Activated CD4-positive, CD25-positive, alpha-beta regulatory T cell (primary cell): ENCODE measurements around the gene IL1RN.

Experiments
- DNase-seq, 4 experiments: peaks; one replicate each; lab custom pipeline; 2025; lab: John Stamatoyannopoulos, UW

The IL1RN gene

DNA sequence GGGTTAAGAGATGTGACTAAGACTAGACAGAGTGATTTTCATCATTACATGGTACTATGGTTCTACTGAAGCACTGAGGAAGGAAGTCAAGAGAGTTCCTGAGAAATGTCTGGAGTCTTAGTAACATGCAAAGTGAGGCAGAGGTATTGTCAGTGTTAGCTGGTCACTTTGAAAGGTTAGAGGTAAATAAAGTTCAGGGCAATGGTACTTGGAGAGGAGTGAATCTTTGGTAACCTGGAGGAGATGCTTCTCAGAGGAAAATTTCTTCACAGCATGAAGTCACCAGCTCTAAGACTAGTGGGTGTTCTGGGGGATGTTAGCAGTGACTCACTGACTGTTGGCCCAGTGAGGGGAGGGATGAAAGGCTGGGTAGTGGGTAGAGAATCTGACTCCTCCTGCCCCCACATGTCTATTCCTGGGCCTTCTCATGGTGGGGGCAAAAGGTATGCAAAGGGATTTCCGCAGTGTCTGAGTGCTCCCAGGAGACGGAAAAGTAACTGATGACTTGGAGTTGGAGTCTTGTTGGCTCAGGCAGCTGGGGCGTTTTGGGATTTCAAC lies 23.3 kb upstream of the IL1RN start:
- no peak for DNase-seq

DNA sequence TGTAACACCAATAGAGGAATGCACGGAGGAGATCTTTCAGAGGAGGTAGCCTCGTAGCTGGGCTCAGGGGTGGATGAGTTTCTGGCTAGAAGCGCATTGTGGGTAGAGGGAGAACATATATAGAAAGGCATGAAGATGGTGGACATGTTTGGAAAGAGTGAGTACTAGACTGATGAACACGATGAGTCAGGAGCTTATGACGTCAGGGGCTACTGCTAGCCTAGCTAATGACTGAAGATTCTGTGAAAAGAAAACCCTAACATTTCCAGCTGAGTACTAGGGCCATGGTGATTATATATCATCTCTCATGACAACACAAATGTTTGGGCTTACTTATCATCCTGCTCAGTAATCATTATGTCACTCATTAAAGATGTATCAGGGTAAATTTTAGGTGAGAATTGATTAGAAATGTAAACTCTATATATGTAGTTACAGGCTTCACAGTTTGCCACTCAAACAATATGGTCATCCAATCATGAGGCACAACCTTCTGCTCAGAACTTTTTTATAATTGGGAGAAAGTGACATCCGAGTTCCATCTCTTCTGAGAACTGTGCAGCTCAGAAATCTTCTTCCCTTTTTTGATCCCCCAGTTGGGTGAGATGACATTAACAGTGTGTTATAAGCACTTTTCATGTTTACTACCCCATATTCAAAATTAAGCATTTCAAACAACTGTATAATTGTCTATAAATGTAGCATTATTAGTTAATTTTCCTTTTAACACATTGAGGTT lies 22.2 kb upstream of the IL1RN start:
- DNase-seq = peak in 1 of 4 experiments; percentile 26

DNA sequence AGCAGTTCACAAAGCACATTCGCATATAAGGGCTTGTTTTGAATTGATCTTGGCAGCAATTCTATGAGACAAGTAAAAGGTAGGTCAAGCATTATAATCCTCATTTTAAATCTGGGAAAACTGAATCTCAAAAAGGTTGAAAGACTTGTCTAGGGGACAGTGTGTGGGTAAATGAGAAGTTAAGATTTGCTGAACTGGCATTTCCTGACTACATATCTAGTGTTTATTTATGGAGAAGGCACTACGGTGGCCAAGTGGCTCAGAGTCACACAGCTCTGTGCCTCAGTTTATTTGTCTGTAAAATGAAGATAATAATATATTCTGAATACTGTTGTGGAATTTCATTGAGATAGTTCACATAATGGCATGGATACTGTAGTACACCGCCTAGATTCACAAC lies 16.3 kb upstream of the IL1RN start:
- no peak for DNase-seq

DNA sequence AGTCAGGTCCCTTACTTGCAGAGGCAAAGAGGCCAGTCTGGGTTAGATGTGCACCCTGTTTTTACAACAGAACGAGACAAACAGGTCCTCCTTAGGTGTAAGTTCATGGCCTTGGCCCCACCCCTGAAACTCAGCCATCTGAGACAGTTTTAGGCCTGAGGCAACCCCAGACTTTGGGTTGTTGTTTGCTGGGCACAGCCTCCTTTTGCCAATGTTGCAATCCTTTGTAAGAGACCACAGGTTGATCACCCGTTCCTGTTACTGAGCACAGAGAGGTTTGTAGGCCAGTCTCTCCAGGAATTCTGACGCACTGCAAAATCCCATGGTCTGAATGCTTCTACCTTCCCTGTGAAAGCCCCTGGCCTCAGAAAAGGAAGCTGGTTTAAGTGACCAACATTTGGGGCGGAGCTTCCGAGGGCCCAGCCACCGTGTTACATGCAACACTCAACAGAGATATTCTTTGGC lies 15.5 kb upstream of the IL1RN start:
- no peak for DNase-seq

DNA sequence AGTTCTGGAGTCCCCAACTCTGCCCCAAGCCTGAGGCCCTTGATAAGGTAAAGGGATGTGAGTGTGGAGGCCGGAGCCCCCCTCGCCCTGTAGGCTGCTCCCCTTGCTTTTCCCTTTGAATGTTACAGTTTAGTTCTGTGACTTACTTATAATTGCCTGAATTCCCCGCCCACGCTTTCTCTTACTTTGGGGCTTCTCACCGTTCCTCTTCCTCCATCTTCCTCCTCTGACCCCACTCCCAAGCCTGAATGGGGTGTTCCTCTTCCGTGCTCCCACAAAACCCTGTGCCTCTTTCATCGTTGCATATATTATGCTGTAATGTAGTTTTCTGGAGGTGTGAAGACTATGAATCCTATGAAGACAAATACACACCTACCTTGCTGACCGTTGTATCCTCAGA lies 15.0 kb upstream of the IL1RN start:
- DNase-seq = no peak

DNA sequence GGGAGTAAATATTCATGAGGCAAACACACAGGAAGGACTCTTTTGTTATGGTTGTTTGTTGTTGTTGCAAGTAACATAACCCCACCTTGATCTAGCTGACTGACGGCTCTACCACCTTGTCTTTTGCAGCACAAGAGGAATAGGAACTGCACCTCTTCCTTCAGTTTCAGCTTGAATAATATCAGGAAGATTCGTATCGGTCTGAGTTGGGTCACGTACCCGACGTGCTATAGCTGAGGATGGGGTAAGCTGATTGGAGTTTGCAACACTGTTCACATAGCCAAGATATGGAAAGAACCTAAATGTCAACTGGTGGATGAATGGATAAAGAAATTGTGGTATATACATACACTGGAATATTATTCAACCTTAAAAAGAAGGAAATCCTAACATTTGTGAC lies 14.5 kb upstream of the IL1RN start:
- DNase-seq = no peak

DNA sequence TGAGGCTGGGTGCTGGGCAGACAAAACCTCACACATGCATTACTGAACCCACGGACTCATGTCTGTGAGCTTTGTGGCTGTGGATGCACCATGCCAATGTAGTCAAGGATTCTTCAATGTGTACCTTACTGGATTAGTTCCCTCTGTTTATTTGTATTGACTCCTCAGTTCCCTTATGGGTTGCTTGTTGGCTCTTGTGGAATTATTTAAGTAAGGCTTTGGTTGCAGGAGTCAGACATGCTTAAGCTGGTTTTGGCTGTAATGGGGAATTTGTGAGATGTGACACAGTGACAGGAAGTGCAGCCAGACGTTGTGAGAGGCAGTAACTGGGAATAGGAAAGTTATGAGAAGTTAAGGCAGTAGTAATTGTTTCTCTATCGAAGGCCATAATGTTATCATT lies 13.6 kb upstream of the IL1RN start:
- no peak for DNase-seq

DNA sequence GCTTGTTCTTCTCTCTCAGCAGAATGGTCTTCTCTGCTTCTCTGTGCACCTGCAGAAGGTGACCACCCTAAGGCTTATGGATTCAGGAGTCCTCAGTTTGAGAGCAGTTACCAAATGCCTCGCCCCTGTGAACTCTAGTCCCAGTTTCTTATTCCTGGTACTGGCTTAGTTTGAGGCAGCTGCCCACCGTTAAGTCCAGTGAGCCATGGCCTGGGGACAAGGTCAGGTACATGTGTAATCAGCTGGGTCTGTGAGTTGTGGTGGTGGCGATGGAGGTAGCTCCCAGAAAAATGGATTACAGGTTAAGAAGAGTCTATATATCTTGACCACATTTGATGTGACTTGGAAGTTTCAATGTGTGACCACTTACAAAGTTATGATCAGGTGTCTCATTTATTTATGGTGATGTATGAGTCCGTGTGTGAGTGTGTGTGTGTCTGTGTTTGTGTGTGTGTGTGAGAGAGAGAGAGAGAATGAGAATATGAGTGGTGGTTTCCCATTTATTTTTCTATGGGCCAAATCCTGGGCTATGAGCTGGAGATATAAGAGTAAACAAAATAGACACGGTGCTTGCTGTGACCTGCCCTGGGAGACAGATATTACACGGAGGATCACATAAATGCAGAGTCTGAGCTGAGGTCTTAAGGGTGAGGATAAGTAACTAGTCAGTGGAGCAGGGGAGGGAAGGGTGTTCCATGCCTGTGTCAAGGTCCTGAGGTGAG lies 13.0 kb upstream of the IL1RN start:
- DNase-seq = no peak

DNA sequence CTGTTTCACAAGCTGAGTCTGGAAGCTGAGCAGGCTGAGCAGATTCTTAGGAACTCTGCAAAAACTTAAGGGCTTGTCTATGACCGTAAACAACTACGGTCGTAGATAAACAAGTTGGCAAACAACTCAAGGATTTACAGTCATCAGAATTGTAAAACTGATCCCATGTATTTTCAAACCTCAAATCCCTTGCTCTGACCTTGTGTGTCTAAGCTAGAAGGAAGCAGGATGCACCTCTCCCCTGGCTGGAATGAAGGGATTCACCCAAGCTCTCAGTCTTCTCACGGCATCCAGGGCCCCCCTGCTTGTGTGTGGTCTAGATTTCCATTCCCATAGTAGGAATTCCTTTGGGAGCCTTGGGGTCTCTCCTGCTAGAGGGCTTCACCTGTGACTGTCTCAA lies 12.4 kb upstream of the IL1RN start:
- DNase-seq = no peak

DNA sequence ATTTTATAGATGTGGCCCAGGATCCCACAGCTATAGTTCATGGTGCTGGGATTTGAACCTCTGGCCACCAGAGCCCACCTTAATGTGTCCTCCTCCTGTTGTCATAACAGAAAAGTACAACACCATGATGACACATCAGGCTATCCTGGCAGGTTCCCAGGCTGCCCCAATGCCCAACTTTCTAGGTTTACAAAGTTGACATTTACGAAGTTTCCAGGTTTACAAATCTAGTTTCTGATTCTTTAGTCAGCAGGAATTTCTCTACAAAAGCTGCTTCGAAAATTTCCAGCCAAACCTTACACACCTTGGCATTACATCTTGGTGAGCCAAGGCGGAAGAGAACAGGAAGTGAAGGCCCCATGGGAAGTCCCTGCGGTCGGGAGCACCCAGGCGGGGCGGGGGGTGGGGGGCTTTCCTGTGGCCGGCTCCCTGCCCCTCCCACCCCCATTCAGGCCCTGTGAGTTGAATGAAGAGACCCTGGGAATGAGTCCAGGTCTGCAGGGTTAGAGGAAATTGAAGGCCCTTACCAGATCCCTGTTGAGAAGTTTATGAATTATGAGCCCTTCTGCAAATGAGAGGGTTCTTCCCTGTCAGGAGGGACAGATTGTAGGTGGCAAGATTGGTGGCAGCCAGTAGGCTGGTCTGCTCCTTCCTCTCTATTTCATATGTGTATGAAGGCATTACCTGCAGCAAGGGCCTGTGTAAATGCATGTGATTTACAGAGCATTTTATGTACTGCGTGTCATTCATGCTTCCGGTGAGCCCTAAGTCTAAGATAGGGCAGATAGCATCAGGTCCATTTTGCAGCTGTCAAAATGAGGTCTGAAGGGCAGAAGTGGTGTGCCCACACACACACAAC lies 11.1 kb upstream of the IL1RN start:
- DNase-seq = no peak

DNA sequence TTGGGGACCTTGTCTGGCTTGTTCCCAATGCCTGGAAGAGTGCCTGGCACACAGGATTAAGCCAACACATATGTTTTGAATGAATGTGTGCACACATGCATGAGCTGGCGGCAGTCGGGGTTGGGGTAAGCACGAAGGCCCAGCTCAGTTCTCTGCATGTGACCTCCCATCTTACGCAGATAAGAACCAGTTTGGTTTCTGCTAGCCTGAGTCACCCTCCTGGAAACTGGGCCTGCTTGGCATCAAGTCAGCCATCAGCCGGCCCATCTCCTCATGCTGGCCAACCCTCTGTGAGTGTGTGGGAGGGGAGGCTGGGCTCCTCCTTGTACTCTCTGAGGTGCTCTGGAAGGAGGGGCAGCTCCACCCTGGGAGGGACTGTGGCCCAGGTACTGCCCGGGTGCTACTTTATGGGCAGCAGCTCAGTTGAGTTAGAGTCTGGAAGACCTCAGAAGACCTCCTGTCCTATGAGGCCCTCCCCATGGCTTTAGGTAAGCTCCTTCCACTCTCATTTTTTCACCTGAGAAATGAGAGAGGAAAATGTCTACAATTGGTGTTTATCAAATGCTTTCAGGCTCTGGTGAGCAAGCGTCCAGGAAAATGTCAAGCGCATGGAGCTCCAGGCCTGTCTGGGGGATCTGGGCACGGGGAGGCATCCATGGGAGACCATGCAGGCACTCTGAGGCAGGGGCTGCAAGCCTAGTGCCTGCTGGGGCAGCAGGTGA lies 9.7 kb upstream of the IL1RN start:
- no peak for DNase-seq

DNA sequence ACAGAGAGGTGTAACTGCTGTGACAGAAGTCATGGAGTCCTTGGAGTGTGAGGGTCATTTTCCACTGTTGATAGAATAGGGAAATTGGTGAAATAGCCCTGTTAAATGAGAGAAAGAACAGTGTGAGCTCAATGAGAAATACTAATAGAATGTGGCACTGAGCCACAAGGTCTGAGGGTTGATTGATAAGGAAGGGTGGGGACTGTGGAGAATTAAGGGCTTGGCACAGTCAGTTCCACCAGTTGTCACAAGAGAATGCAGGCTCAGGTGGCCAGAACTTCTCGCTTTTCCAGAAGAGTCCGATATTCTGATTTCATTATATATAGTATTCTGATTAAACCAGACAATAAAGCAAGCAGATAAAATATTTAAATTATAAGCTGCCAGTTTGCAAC lies 9.1 kb upstream of the IL1RN start:
- DNase-seq = no peak

DNA sequence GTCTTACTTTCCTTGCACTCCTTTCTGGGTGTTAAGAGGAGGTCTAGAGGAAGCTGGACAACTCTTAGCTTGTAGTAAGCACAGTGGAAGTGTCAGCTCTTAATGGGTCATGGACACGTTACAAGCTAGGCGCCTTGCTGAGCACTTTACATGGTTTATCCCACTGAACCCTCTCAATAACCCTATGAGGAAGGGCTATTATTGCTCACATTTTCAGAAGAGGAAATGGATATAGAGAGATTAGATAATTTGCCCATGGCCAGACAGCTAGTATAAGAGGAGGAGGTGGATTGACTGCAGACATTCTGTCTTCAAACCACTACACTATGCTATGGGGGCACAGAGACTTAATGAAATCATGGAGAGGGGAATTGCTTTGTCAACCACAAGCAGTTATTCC lies 8.3 kb upstream of the IL1RN start:
- DNase-seq = no peak

DNA sequence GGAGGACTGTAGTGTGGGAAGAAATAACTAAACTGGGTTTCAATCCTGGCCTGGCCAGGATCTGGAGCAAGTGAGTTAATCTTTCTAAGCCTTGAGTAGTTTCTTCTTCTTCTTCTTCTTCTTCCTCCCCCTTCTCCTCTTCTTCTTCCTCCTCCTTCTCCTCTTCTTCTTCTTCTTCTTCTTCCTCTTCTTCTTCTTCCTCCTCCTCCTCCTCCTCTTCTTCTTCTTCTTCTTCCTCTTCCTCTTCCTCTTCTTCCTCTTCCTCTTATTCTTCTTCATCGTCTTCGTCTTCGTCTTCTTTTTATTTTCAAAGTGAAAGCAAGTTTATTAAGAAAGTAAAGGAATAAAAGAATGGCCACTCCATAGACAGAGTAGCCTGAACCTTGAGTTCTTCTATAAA lies 6.5 kb upstream of the IL1RN start:
- no peak for DNase-seq

DNA sequence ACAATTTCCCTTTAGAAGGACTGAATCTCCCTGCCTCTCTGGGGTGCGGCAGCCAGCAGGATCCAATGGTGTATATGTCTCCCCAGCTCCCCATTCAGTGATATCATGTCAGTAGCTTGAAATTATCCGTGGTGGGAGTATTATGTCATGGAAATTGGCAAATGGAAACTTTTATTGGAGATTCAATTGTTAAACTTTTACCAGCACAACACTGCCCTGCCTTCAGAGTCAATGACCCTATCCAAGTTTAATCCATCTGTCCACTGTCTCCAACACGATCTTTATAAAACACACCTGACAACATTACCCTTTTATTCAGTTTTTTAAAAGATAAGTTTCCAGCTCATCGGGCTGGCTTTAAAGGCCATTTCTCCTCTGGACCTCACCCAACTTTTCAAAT lies 5.0 kb upstream of the IL1RN start:
- DNase-seq = no peak

DNA sequence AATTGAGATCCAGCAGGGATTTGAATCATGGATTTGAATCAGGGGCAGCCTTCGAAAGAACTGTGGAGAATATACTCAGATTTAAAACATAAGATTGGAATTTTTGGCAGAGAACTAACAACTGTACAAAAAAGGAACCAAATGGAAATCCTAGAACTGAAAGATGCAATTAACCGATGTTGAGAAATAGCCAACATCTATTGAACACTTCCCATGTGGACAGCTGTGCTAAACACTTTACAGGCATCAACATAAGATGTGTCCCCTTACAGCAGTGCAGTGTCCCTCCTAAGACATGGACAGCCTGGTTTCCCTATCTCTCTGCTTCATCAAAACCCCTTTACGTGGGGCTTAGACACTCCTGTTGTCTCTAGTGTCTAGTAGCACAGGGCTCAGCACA lies 3.7 kb upstream of the IL1RN start:
- no peak for DNase-seq

DNA sequence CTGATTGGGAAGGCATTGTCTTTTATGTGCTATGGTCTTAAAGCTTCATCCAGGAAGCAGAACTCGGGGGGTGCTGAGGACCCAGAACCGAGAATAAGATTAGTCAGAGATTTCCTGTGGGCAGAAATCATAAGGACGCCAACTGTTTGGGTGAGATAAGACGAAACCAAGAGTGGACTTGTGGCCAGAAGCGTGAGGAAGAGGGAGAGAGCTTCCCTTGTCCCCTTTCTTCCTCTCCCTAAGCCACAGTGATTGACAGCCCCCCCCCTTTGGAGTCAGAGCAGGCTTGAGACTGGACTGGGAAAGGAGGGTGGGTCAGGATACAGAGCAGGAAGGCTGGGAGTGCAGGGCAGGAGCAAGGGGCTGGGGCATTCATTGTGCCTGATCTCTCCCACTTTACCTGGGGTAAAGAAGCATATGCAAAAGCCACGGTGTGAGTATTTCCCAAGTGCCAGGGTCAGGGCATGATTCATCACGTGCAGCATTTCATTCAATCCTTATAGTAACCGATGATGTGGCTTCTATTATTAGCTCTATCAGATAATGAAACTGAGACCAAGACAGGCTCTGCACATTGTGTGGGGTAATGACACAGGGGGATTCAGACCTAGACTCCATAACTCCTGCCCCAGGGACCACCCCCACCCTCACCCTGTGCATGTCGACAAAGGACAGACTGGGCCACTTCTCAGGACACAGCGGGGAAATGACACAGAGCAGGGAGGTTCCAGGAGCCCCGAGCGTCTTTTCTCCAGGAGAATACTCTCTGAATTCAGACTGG lies 3.0 kb upstream of the IL1RN start:
- DNase-seq = no peak

DNA sequence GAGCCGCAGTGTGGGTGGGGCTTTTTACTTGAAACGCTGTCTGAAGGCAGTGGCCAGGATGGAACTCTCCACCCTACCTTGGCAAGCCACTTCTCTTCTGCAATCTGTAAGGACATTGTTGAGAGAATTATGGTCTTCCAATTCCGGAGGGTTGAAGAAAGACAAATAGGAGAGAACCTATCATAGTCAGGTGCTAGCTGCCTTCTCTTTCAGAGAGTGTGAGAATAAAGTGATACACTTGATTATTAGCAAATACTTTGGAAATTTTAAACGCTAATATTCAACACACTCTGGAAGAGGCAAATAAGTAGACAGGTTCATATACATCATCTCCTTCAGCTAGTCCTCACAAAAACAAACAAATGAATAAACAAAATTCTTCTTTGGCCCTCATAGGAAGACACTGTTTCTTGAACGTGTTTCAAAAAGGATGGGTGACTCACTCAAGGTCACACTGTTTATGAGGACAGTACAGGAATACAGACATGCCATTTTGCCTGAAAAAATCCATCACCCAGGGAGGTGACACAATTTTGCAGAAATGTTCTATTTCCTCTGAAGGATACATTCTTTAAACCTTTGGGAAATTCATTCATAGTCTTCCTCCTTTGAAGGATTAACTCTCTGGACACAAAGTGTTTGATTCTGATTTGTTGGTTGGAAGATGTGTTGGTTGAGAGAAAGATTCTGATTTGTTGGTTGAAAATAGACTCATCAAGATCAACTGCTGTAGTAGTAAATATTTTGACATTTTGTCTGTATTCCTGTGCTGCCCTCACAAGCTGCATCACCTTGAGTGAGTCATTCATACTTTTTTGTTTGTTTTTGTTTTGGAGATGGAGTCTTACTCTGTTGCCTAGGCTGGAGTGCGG lies 2.2 kb upstream of the IL1RN start:
- DNase-seq = no peak

DNA sequence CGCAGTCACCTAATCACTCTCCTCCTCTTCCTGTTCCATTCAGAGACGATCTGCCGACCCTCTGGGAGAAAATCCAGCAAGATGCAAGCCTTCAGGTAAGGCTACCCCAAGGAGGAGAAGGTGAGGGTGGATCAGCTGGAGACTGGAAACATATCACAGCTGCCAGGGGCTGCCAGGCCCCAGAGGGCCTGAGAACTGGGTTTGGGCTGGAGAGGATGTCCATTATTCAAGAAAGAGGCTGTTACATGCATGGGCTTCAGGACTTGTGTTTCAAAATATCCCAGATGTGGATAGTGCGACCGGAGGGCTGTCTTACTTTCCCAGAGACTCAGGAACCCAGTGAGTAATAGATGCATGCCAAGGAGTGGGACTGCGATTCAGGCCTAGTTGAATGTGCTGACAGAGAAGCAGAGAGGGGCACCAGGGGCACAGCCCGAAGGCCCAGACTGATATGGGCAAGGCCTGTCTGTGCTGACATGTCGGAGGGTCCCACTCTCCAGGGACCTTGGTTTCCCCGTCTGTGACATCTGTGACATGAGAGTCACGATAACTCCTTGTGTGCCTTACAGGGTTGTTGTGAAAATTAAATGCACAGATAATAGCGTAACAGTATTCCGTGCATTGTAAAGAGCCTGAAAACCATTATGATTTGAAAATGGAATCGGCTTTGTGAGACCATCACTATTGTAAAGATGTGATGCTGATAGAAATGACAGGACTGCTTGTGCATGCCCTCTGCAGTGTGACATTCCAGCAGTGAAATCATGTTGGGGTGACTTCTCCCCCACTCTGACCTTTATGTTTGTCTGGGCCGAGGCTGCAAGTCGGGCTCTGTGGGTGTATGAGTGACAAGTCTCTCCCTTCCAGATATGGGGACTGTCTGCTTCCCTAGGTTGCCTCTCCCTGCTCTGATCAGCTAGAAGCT lies 510 bp downstream of the IL1RN start:
- no peak for DNase-seq
